A549 (cell line): ENCODE data around the gene PLCB1.

Experiments
- NPAS2 ChIP-seq: fragments of 250-450 bp; sonication (Bioruptor Pico); IDR thresholded peaks from 2 replicates; pipeline ENCODE4 v1.8.0; 2022; ENCODE audit warnings: mild to moderate bottlenecking, moderate library complexity, borderline replicate concordance
- POLR2A ChIP-seq: IDR thresholded peaks from 2 replicates; pipeline ENCODE4 v1.6.1; 2012; ENCODE audit warnings: mild to moderate bottlenecking, low read length

GRCh38 chr20:8480597-8480996, 348.5 kb downstream of the PLCB1 start:
- no peak for TF ChIP-seq POLR2A
- TF ChIP-seq NPAS2 = no peak
